K562 (cell line): ENCODE data around the gene BMP10. TPM values are rescaled to one million over a fixed set of nuclear protein-coding genes. Genes with fewer than 3 reads are reported as not detected.

Experiments
- EGR1 ChIP-seq: fragments of 450-650 bp; conservative IDR thresholded peaks from 2 replicates; pipeline ENCODE4 v1.6.1; 2017; ENCODE audit warnings: mild to moderate bottlenecking
- FUS ChIP-seq: fragments of 200-400 bp; formaldehyde crosslinking; optimal IDR thresholded peaks from 2 replicates; pipeline ENCODE3; 2017; ENCODE audit warnings: low read depth, low read length
- MGA ChIP-seq: fragments of 450-650 bp; IDR thresholded peaks from 2 replicates; pipeline ENCODE4 v1.6.1; 2016; ENCODE audit warnings: mild to moderate bottlenecking, moderate library complexity
- NUFIP1 ChIP-seq: fragments of 450-650 bp; IDR thresholded peaks from 2 replicates; pipeline ENCODE4 v1.6.1; 2018; ENCODE audit not compliant: partially characterized antibody
- ZBTB17 ChIP-seq: fragments of 450-650 bp; formaldehyde crosslinking; IDR thresholded peaks from 2 replicates; pipeline ENCODE4 v1.4.0; 2020; ENCODE audit warnings: mild to moderate bottlenecking
- ZBTB8A ChIP-seq: fragments of 450-650 bp; IDR thresholded peaks from 2 replicates; pipeline ENCODE4 v1.6.1; 2018; ENCODE audit warnings: mild to moderate bottlenecking, moderate library complexity; ENCODE audit not compliant: partially characterized antibody
- ZNF134 ChIP-seq: fragments of 250-450 bp; sonication (Bioruptor Pico); conservative IDR thresholded peaks from 2 replicates; pipeline ENCODE4 v1.4.0; 2020
- polyA plus RNA-seq, 8 experiments: library from polyadenylated mRNA; depleted of rRNA in 4 of 8; stranded (reverse) in 5 of 8; unstranded in 3 of 8; fragments of >200 nt; fragmentation: Nextera tagmentation in 2 of 8; fragmentation: Illumina TruSeq in 1 of 8; extraction: Ambion mirVana in 2 of 8; extraction: Trizol in 1 of 8; gene quantifications; 2 replicates each; pipeline versions ENCODE4 v1.2.1 to v1.2.3, GENCODE V29; 2011 to 2014; ENCODE audit warnings: inconsistent platforms in 1 of 8, missing spikeins in 1 of 8
- total RNA-seq, 7 experiments: library from RNA; depleted of rRNA in 6 of 7; stranded (reverse); fragments of >200 nt in 6 of 7; fragmentation: Illumina TruSeq in 2 of 7; extraction: Trizol in 2 of 7; gene quantifications; 2 replicates each; pipeline versions ENCODE4 v1.2.1 to v1.2.3, GENCODE V29; 2011 to 2021; ENCODE audit warnings: low replicate concordance in 1 of 7
- TF ChIP-seq, protein P1 (sequence below): sonication (generic); formaldehyde crosslinking; IDR thresholded peaks from 2 replicates; pipeline ENCODE4 v1.4.0; 2020; ENCODE audit warnings: mild to moderate bottlenecking, missing genetic modification reagents
- TF ChIP-seq, protein P2 (sequence below): fragments of 200-800 bp; sonication (Bioruptor generic); IDR thresholded peaks from 2 replicates; pipeline ENCODE4 v1.6.1; 2017; ENCODE audit warnings: missing genetic modification characterization, missing compliant biosample characterization

Gene BMP10
- total and polyA plus RNA-seq, 9 of the 15 experiments (the other 6 are each of a cell fraction or from before 2014, with no cell fraction given): 0.11 to 0.91 (median 0.43) TPM

DNA sequence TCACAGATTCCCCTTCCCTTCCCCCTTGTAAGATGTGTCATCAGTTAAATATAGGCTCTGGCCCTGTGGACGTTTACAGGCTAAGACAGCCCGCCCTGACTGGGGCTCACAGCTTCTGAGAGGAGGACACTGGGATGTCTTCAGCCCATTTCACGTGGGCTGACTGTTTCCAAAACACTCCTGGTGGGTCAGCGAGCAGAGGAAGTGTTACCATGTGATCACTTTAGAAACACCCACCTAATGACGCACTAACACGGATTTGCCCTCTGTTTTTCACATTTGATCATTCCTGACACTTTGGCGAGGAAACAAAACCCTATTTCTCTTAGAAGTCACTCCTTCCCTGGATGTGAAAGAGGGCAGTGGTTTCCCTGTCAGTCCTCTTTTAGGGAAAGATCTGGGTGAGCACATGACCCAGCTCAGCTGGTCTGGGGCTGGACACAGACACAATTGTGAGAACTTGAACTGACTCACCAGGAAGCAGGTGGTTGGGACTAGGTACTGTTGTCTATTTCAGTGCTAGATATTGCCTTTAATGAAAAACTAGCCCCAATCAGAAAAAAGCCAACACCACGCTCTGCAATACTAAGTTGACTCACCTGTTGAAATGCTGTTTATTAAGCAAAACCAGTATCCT is 38.8 kb downstream of the BMP10 start (continued):
- TF ChIP-seq MGA (peak; percentile 83), ZBTB17 (CRISPR knock-in tag) (0 out of 2 replicates have a peak, but pooled peaks have one; percentile 9), NUFIP1 (no peak), EGR1 (peak; percentile 43; the same call in 1 of the 2 replicates), FUS (no peak), ZBTB8A (no peak), ZNF134 (CRISPR knock-in tag) (peak; percentile 67; the same call in 1 of the 2 replicates)
- TF ChIP-seq, protein P1, sequence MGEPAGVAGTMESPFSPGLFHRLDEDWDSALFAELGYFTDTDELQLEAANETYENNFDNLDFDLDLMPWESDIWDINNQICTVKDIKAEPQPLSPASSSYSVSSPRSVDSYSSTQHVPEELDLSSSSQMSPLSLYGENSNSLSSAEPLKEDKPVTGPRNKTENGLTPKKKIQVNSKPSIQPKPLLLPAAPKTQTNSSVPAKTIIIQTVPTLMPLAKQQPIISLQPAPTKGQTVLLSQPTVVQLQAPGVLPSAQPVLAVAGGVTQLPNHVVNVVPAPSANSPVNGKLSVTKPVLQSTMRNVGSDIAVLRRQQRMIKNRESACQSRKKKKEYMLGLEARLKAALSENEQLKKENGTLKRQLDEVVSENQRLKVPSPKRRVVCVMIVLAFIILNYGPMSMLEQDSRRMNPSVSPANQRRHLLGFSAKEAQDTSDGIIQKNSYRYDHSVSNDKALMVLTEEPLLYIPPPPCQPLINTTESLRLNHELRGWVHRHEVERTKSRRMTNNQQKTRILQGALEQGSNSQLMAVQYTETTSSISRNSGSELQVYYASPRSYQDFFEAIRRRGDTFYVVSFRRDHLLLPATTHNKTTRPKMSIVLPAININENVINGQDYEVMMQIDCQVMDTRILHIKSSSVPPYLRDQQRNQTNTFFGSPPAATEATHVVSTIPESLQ (CRISPR knock-in tag): no peak
- TF ChIP-seq, protein P2, sequence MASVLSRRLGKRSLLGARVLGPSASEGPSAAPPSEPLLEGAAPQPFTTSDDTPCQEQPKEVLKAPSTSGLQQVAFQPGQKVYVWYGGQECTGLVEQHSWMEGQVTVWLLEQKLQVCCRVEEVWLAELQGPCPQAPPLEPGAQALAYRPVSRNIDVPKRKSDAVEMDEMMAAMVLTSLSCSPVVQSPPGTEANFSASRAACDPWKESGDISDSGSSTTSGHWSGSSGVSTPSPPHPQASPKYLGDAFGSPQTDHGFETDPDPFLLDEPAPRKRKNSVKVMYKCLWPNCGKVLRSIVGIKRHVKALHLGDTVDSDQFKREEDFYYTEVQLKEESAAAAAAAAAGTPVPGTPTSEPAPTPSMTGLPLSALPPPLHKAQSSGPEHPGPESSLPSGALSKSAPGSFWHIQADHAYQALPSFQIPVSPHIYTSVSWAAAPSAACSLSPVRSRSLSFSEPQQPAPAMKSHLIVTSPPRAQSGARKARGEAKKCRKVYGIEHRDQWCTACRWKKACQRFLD (CRISPR knock-in tag): peak; percentile 88
